ENCODE measurements around the gene COBL. TPM values are rescaled to one million over a fixed set of nuclear protein-coding genes. Genes with fewer than 3 reads are reported as not detected.
A peak's percentile ranks its signal among the peaks of the same experiment; 100 is the strongest.

COBL gene
- polyA plus RNA-seq, 3 donors: not detected

DNA sequence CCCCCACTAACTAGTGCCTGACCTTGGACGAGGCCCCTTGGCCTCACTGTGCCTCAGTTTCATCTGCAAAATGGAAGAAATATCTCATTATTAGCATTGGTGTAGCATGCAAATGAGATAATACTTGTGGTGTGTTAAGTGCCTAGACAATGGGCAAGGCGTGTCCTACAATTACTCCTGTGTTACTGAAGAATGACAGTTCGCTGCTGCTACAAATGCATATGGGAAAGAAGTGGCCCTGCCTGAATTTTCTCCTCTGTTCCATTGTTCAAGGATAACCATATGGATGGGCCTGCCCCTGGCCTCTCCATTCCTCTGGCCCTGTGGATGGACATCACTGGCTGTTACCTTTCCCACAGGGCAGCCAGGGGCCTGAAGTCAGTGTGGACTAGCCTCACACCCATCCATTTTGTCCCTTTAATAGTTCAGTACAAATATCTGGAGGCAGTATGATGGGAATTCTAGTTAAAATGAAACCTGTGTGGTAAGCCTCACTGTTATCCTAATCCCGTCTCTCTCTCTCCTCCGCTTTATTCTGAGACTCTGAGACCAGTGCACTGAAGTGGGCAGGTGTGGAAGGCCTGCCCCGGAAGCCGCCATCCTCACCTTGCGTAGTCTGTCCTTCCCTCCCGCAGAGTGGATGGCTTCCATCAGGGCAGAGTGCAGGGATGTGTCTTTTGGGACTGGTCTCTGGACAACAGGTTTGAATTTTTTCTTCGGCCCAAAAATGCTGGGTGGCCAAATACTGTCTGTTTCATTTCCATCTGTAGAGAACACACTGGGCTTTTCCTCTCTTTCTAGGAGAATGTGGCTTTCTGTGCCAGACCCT lies 289.3 kb downstream of the COBL start:
- H3K27ac Mint-ChIP-seq: peak overlapping the region in 1 of 7 donors; percentile 31
- no peak overlapping the region for H3K4me3 Mint-ChIP-seq
- H3K4me1 Mint-ChIP-seq: no peaks in the 10 kb centered on the region
- H3K36me3 ChIP-seq (replicated peaks in 1 of 2; ENCODE audit: control insufficient read depth in 1 of 2, insufficient read depth in 2 of 2, low read length in 2 of 2): no peaks in the 10 kb centered on the region
- TF ChIP-seq, protein P1, sequence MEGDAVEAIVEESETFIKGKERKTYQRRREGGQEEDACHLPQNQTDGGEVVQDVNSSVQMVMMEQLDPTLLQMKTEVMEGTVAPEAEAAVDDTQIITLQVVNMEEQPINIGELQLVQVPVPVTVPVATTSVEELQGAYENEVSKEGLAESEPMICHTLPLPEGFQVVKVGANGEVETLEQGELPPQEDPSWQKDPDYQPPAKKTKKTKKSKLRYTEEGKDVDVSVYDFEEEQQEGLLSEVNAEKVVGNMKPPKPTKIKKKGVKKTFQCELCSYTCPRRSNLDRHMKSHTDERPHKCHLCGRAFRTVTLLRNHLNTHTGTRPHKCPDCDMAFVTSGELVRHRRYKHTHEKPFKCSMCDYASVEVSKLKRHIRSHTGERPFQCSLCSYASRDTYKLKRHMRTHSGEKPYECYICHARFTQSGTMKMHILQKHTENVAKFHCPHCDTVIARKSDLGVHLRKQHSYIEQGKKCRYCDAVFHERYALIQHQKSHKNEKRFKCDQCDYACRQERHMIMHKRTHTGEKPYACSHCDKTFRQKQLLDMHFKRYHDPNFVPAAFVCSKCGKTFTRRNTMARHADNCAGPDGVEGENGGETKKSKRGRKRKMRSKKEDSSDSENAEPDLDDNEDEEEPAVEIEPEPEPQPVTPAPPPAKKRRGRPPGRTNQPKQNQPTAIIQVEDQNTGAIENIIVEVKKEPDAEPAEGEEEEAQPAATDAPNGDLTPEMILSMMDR (IDR thresholded peaks at IDR 0.05): no peak
- no peak overlapping the region for H3K9ac ChIP-seq (ENCODE audit: insufficient read depth, low read length, poor library complexity, severe bottlenecking)
- 96% methylated on average over 7 of the region's 10 CpGs for WGBS (ENCODE audit: insufficient coverage)
- H3K79me2 ChIP-seq (ENCODE audit: insufficient read depth, low read length): no peaks in the 10 kb centered on the region
- no peaks in the 10 kb centered on the region for H3K36me3 Mint-ChIP-seq
- H3K27me3 Mint-ChIP-seq (ENCODE audit: low read depth in 3 of 3): no peaks in the 10 kb centered on the region
- peaks cover 0 to 4% (median 0%) of the 10 kb centered on the region in 7 donors for H3K9me3 Mint-ChIP-seq
- no peaks in the 10 kb centered on the region for H4K20me1 ChIP-seq (ENCODE audit: insufficient read depth, low read length)
- H3K27me3 ChIP-seq (ENCODE audit: control insufficient read depth in 2 of 2, insufficient read depth in 2 of 2, low read length in 2 of 2): no peaks in the 10 kb centered on the region
- H3K4me3 ChIP-seq (replicated peaks in 1 of 3; ENCODE audit: low read depth in 2 of 3, low read length in 3 of 3): no peak overlapping the region
- H2AFZ ChIP-seq (ENCODE audit: insufficient read depth, low read depth, low read length, poor library complexity, severe bottlenecking): no peak overlapping the region
- no peak for DNase-seq
- no peaks in the 10 kb centered on the region for H3K9me3 ChIP-seq (replicated peaks in 1 of 2; ENCODE audit: control insufficient read depth in 1 of 2, insufficient read depth in 1 of 2, low read length in 2 of 2)
- H3K4me1 ChIP-seq (ENCODE audit: control insufficient read depth in 1 of 2, insufficient read depth in 2 of 2, low read length in 2 of 2): no peaks in the 10 kb centered on the region
- intact Hi-C loops (cut with micrococcal nuclease): no loop called here
- H3K4me2 ChIP-seq (replicated peaks; ENCODE audit: extremely low read depth, low read length, poor library complexity, severe bottlenecking): no peak overlapping the region
- H3K27ac ChIP-seq (ENCODE audit: low read depth in 1 of 2, low read length in 2 of 2): no peak overlapping the region

DNA sequence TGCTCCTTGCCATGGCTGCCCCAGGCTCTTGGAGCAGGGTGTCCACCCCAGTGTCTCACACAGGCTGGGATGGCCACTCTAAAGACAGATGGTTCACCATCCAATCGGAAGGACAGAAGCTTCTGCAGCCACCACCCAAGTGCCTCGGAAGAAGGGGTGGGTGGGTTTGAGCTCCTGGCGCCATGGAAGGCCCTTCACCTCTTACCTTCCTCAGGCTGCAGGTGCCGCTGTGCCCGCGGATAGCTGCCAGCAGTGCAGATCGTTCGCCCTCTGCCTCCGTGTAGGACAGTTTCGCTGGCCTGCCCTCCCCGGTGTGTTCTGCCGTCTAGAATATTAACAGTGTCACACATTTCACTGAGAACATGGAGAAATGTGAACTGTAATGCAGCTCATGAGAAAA lies 290.3 kb downstream of the COBL start:
- 100% methylated on average over 1 of the region's 12 CpGs for WGBS (ENCODE audit: insufficient coverage)
- no peak for DNase-seq
- H4K20me1 ChIP-seq (ENCODE audit: insufficient read depth, low read length): no peaks in the 10 kb centered on the region
- H3K27me3 Mint-ChIP-seq (ENCODE audit: low read depth in 3 of 3): no peaks in the 10 kb centered on the region
- H3K36me3 ChIP-seq (replicated peaks in 1 of 2; ENCODE audit: control insufficient read depth in 1 of 2, insufficient read depth in 2 of 2, low read length in 2 of 2): no peaks in the 10 kb centered on the region
- H3K36me3 Mint-ChIP-seq: no peaks in the 10 kb centered on the region
- no peak overlapping the region for H2AFZ ChIP-seq (ENCODE audit: insufficient read depth, low read depth, low read length, poor library complexity, severe bottlenecking)
- H3K4me1 ChIP-seq (ENCODE audit: control insufficient read depth in 1 of 2, insufficient read depth in 2 of 2, low read length in 2 of 2): no peaks in the 10 kb centered on the region
- H3K9me3 ChIP-seq (replicated peaks in 1 of 2; ENCODE audit: control insufficient read depth in 1 of 2, insufficient read depth in 1 of 2, low read length in 2 of 2): no peaks in the 10 kb centered on the region
- H3K4me3 ChIP-seq (replicated peaks in 1 of 3; ENCODE audit: low read depth in 2 of 3, low read length in 3 of 3): no peak overlapping the region
- no peak overlapping the region for H3K4me3 Mint-ChIP-seq
- H3K9me3 Mint-ChIP-seq: peaks cover 0 to 4% (median 0%) of the 10 kb centered on the region in 7 donors
- intact Hi-C loops (cut with micrococcal nuclease): no loop called here
- H3K4me1 Mint-ChIP-seq: no peaks in the 10 kb centered on the region
- H3K27ac ChIP-seq (ENCODE audit: low read depth in 1 of 2, low read length in 2 of 2): no peak overlapping the region
- no peak overlapping the region for H3K9ac ChIP-seq (ENCODE audit: insufficient read depth, low read length, poor library complexity, severe bottlenecking)
- no peak overlapping the region for H3K27ac Mint-ChIP-seq
- TF ChIP-seq, protein P1 (IDR thresholded peaks at IDR 0.05): no peak
- H3K4me2 ChIP-seq (replicated peaks; ENCODE audit: extremely low read depth, low read length, poor library complexity, severe bottlenecking): no peak overlapping the region
- H3K27me3 ChIP-seq (ENCODE audit: control insufficient read depth in 2 of 2, insufficient read depth in 2 of 2, low read length in 2 of 2): no peaks in the 10 kb centered on the region
- no peaks in the 10 kb centered on the region for H3K79me2 ChIP-seq (ENCODE audit: insufficient read depth, low read length)

Measured in CD14-positive monocyte (primary cell).